CD14-positive monocyte (primary cell): ENCODE data around the gene NIPAL3. TPM values are rescaled to one million over a fixed set of nuclear protein-coding genes. Genes with fewer than 3 reads are reported as not detected.

ENCODE experiments used
- DNase-seq, 3 donors: peaks; one replicate each; pipeline ENCODE4 v3.0.0-alpha.2; 2011 to 2022
- H2AFZ ChIP-seq: 2 replicates; pipeline ENCODE4 v1.6.0; 2012; ENCODE audit warnings: mild to moderate bottlenecking, low read depth, low read length, inconsistent platforms; ENCODE audit not compliant: insufficient read depth, poor library complexity, severe bottlenecking
- H3K27ac ChIP-seq, 2 donors: 1 replicate in 1 of 2; 2 replicates in 1 of 2; pipeline ENCODE4 v1.5.1; 2012 to 2013; ENCODE audit warnings: low read length in 2 of 2, control low read depth in 1 of 2, inconsistent platforms in 1 of 2, low read depth in 1 of 2, mild to moderate bottlenecking in 1 of 2
- H3K27me3 ChIP-seq, 2 donors: one replicate each; pipeline versions ENCODE4 v1.6.0 to v1.6.1; 2011 to 2013; ENCODE audit warnings: low read length in 2 of 2; ENCODE audit not compliant: control insufficient read depth in 2 of 2, insufficient read depth in 2 of 2
- H3K36me3 ChIP-seq, 2 donors: replicated peaks in 1 of 2; 1 replicate in 1 of 2; 2 replicates in 1 of 2; pipeline versions ENCODE4 v1.5.1 to v1.6.1; 2012 to 2013; ENCODE audit warnings: low read length in 2 of 2, control low read depth in 1 of 2, inconsistent platforms in 1 of 2, mild to moderate bottlenecking in 1 of 2; ENCODE audit not compliant: insufficient read depth in 2 of 2, control insufficient read depth in 1 of 2
- H3K4me1 ChIP-seq, 2 donors: 1 replicate in 1 of 2; 2 replicates in 1 of 2; pipeline versions ENCODE4 v1.5.1 to v1.6.1; 2012 to 2013; ENCODE audit warnings: low read length in 2 of 2, control low read depth in 1 of 2, inconsistent platforms in 1 of 2, mild to moderate bottlenecking in 1 of 2, moderate library complexity in 1 of 2; ENCODE audit not compliant: insufficient read depth in 2 of 2, control insufficient read depth in 1 of 2
- H3K4me2 ChIP-seq: replicated peaks from 2 replicates; pipeline ENCODE3; 2012; ENCODE audit warnings: low read length, moderate library complexity, mild to moderate bottlenecking; ENCODE audit not compliant: poor library complexity, severe bottlenecking; ENCODE audit errors: extremely low read depth
- H3K4me3 ChIP-seq, 3 experiments: fragments of 200-600 bp in 1 of 3; sonication (generic) in 1 of 3; replicated peaks in 1 of 3; 1 replicate in 2 of 3; 2 replicates in 1 of 3; pipeline ENCODE4 v1.5.1; 2011 to 2013; ENCODE audit warnings: low read length in 3 of 3, mild to moderate bottlenecking in 3 of 3, control low read depth in 2 of 3, low read depth in 2 of 3, inconsistent platforms in 1 of 3, moderate library complexity in 1 of 3
- H3K79me2 ChIP-seq: 2 replicates; pipeline ENCODE4 v1.6.0; 2012; ENCODE audit warnings: mild to moderate bottlenecking, control low read depth, inconsistent platforms, low read length, moderate library complexity; ENCODE audit not compliant: insufficient read depth
- H3K9ac ChIP-seq: 2 replicates; pipeline ENCODE4 v1.6.0; 2017; ENCODE audit warnings: low read length, mild to moderate bottlenecking; ENCODE audit not compliant: insufficient read depth, poor library complexity, severe bottlenecking
- H3K9me3 ChIP-seq, 2 donors: replicated peaks in 1 of 2; 1 replicate in 1 of 2; 2 replicates in 1 of 2; pipeline versions ENCODE4 v1.5.1 to v1.6.1; 2012 to 2013; ENCODE audit warnings: low read length in 2 of 2, control low read depth in 1 of 2; ENCODE audit not compliant: control insufficient read depth in 1 of 2, insufficient read depth in 1 of 2
- H4K20me1 ChIP-seq: 2 replicates; pipeline ENCODE4 v1.6.0; 2012; ENCODE audit warnings: mild to moderate bottlenecking, low read length, control low read depth, moderate library complexity; ENCODE audit not compliant: insufficient read depth
- H3K27ac Mint-ChIP-seq, 7 donors: one replicate each; pipeline ENCODE4 v1.8.0; 2020; ENCODE audit warnings: mild to moderate bottlenecking in 7 of 7, mixed read lengths in 7 of 7, moderate library complexity in 6 of 7, inconsistent platforms in 2 of 7
- H3K27me3 Mint-ChIP-seq, 3 donors: one replicate each; pipeline ENCODE4 v1.8.0; 2021 to 2022; ENCODE audit warnings: low read depth in 3 of 3, mild to moderate bottlenecking in 3 of 3, mixed read lengths in 3 of 3, moderate library complexity in 3 of 3, inconsistent platforms in 1 of 3
- H3K36me3 Mint-ChIP-seq, 2 donors: one replicate each; pipeline ENCODE4 v1.8.0; 2020; ENCODE audit warnings: mixed read lengths in 2 of 2, inconsistent platforms in 1 of 2, mild to moderate bottlenecking in 1 of 2
- H3K4me1 Mint-ChIP-seq: one replicate; pipeline ENCODE4 v1.8.0; 2020; ENCODE audit warnings: mild to moderate bottlenecking, mixed read lengths
- H3K4me3 Mint-ChIP-seq, 2 donors: one replicate each; pipeline ENCODE4 v1.8.0; 2020; ENCODE audit warnings: mild to moderate bottlenecking in 2 of 2, mixed read lengths in 2 of 2, moderate library complexity in 1 of 2
- H3K9me3 Mint-ChIP-seq, 7 donors: one replicate each; pipeline ENCODE4 v1.8.0; 2020 to 2022; ENCODE audit warnings: mixed read lengths in 7 of 7, mild to moderate bottlenecking in 6 of 7, moderate library complexity in 6 of 7, inconsistent platforms in 2 of 7
- CTCF ChIP-seq: fragments of 200-600 bp; IDR thresholded peaks from one replicate; pipeline ENCODE4 v1.8.0; 2022; ENCODE audit warnings: antibody characterized with exemption, mild to moderate bottlenecking
- WGBS: methylation state at CpG from one replicate; pipeline ENCODE4 v1.1.5; 2013; ENCODE audit warnings: missing lambda C conversion rate; ENCODE audit not compliant: insufficient coverage; 5-methylcytosine and 5-hydroxymethylcytosine counted together
- intact Hi-C, 2 donors: fragments of 100-400 bp; cut with micrococcal nuclease; formaldehyde crosslinking; loops; one replicate each; pipeline versions ENCODE4 v1.15.0 to v1.15.1; 2023
- polyA plus RNA-seq, 3 donors: library from polyadenylated mRNA; depleted of rRNA in 1 of 3; unstranded in 2 of 3; stranded (reverse) in 1 of 3; fragments of 300-500 nt in 2 of 3; fragments of >200 nt in 1 of 3; fragmentation: Illumina TruSeq in 2 of 3; gene quantifications; 1 replicate in 2 of 3; 2 replicates in 1 of 3; pipeline ENCODE4 v1.2.3, GENCODE V29; 2012 to 2021

The NIPAL3 gene
- polyA plus RNA-seq, 3 donors: 5.9 to 9.6 (median 6.6) TPM

- Mint-ChIP-seq H3K36me3 (no peaks in the 10 kb centered on the region), H3K4me3 (peak overlapping the region in 1 of 2 donors; percentile 4), H3K27ac (peak overlapping the region in 2 of 7 donors; percentile 2 to 60), H3K27me3 (peaks cover 0 to 6% (median 1%) of the 10 kb centered on the region in 3 donors), H3K4me1 (peaks cover 45% of the 10 kb centered on the region), H3K9me3 (peaks cover 0 to 9% (median 0%) of the 10 kb centered on the region in 7 donors)
- no peak for DNase-seq
- WGBS: no CpG with 5 or more reads among the region's 1 CpG
- TF ChIP-seq CTCF: no peak
- Histone ChIP-seq H3K9me3 (no peaks in the 10 kb centered on the region), H3K27me3 (no peaks in the 10 kb centered on the region), H3K4me1 (peaks cover 22 to 40% of the 10 kb centered on the region in 2 donors), H4K20me1 (no peaks in the 10 kb centered on the region), H3K4me2 (no peak overlapping the region), H2AFZ (no peak overlapping the region), H3K4me3 (no peak overlapping the region), H3K79me2 (peaks cover 17% of the 10 kb centered on the region), H3K9ac (no peak overlapping the region), H3K36me3 (no peaks in the 10 kb centered on the region), H3K27ac (no peak overlapping the region)
- intact Hi-C loops: no loop called here
Observed at GRCh38 chr1:24412408-24412807, 3.2 kb upstream of the NIPAL3 start.

- TF ChIP-seq CTCF: no peak
- under 1% methylated on average over 39 of the region's 48 CpGs for WGBS
- H3K27me3 ChIP-seq: no peaks in the 10 kb centered on the region
- H3K36me3 Mint-ChIP-seq: peaks cover 0 to 2% of the 10 kb centered on the region in 2 donors
- H2AFZ ChIP-seq: peak within 1 kb of the TSS; percentile 99
- H3K27ac ChIP-seq: peak within 1 kb of the TSS; percentile 8 to 80
- H3K9me3 ChIP-seq: no peaks in the 10 kb centered on the region
- peak within 1 kb of the TSS; percentile 59 to 87 (median 77) for H3K27ac Mint-ChIP-seq
- no peaks in the 10 kb centered on the region for H3K36me3 ChIP-seq
- intact Hi-C loops: no loop called here
- peaks cover 52% of the 10 kb centered on the region for H3K4me1 Mint-ChIP-seq
- peaks cover 0 to 6% (median 0%) of the 10 kb centered on the region in 3 donors for H3K27me3 Mint-ChIP-seq
- peaks cover 25 to 43% of the 10 kb centered on the region in 2 donors for H3K4me1 ChIP-seq
- H3K79me2 ChIP-seq: peaks cover 29% of the 10 kb centered on the region
- H3K9me3 Mint-ChIP-seq: no peaks in the 10 kb centered on the region
- no peaks in the 10 kb centered on the region for H4K20me1 ChIP-seq
- peak within 1 kb of the TSS; percentile 57 to 92 (median 68) for H3K4me3 ChIP-seq
- peak; percentile 86 to 89 (median 89) for DNase-seq
- H3K4me2 ChIP-seq: peak within 1 kb of the TSS; percentile 89
- peak within 1 kb of the TSS; percentile 82 to 89 for H3K4me3 Mint-ChIP-seq
- H3K9ac ChIP-seq: peak within 1 kb of the TSS; percentile 78
Observed at GRCh38 chr1:24413350-24414163, 2.0 kb upstream of the NIPAL3 start, which contains the start of gene STPG1. STPG1 (minus strand) TSS chr1:24413782; CDS start chr1:24401388, 12,394 bp downstream.
